Subcutaneous abdominal adipose tissue (tissue), 5 donors: ENCODE data around the gene HVCN1.
"Not testable (repeated sequence)": the region's sequence is repeated elsewhere in the genome, so short reads cannot be mapped to it uniquely, and the experiment has no call there.

ENCODE experiments used
- H3K27ac ChIP-seq: one replicate; pipeline ENCODE4 v1.7.0; 2013; ENCODE audit warnings: low read depth, mild to moderate bottlenecking, inconsistent platforms, low read length, moderate library complexity
- H3K27me3 ChIP-seq, 5 donors: one replicate each; pipeline ENCODE4 v1.7.0; 2013; ENCODE audit warnings: low read length in 5 of 5, inconsistent platforms in 1 of 5; ENCODE audit not compliant: control insufficient read depth in 5 of 5, insufficient read depth in 4 of 5
- H3K36me3 ChIP-seq, 5 donors: one replicate each; pipeline ENCODE4 v1.7.0; 2013; ENCODE audit warnings: low read length in 5 of 5; ENCODE audit not compliant: control insufficient read depth in 5 of 5, insufficient read depth in 5 of 5
- H3K4me1 ChIP-seq, 5 donors: one replicate each; pipeline ENCODE4 v1.7.0; 2013; ENCODE audit warnings: low read length in 5 of 5, mild to moderate bottlenecking in 3 of 5, moderate library complexity in 1 of 5; ENCODE audit not compliant: control insufficient read depth in 5 of 5, insufficient read depth in 5 of 5
- H3K4me3 ChIP-seq, 5 donors: one replicate each; pipeline ENCODE4 v1.7.0; 2013; ENCODE audit warnings: low read length in 5 of 5, low read depth in 1 of 5
- H3K9ac ChIP-seq, 5 donors: one replicate each; pipeline ENCODE4 v1.7.0; 2013; ENCODE audit warnings: low read length in 5 of 5, mild to moderate bottlenecking in 4 of 5, moderate library complexity in 3 of 5
- H3K9me3 ChIP-seq, 5 donors: one replicate each; pipeline ENCODE4 v1.7.0; 2013; ENCODE audit warnings: low read length in 5 of 5; ENCODE audit not compliant: control insufficient read depth in 5 of 5
- donor health status: healthy.
- donor health status: healthy.
- donor health status: healthy.
- donor health status: healthy.
- donor health status: healthy.

The HVCN1 gene

DNA sequence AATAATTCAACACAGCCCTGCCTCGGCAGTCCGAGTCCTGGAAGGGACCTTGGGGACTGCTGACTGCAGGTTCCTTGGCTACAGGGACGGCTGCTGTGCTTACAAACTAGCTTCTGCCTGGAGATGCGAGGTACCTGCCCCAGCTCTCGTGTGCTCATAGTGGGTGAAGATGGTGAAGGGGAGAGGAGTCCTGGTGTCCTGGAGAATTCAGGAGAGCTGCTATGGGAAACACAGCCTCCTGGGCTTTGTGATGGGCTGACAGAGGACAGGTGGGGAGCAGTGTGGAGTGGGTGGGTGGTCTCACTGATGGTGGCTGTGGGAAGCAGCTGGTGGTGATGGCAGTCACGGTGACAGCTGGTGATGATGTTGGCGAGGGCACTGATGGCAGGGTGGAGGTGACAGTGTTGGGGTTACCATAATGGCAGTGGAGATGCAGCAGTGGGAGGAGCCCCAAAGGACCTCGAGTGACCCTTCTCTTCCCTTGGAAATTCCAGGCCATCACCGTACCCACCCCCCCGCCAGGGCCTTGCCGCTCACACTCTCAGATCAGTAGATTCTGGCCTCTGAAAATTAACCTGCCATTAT lies 32.8 kb downstream of the HVCN1 start:
- no peak overlapping the region for H3K27ac ChIP-seq

DNA sequence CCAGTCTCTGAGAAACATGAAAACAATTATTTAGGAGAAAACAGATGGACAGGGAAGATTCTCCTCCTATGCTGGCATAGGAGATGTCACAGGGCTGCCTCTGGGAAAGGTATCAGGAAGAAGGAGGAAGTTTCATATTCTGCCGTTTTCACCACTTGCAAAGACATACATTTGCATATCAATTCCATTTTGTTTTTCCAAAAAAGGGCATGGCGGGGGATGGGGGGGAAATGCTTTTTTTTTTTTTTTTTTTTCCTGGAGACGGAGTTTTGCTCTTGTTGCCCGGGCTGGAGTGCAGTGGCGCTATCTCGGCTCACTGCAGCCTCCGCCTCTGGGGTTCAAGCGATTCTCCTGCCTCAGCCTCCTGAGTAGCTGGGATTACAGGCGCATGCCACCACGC lies 34.7 kb downstream of the HVCN1 start:
- not testable (repeated sequence) for H3K27ac ChIP-seq
- H3K36me3 ChIP-seq, result peaks cover 0 to 50% (median 28%) of the 10 kb centered on the region in 5 donors

More for the DNA sequence above, 32.8 kb downstream of the HVCN1 start:
- Histone ChIP-seq H3K27me3 (no peaks in the 10 kb centered on the region), H3K9ac (no peak overlapping the region), H3K9me3 (no peaks in the 10 kb centered on the region), H3K4me1 (peaks cover 1 to 17% (median 15%) of the 10 kb centered on the region in 5 donors), H3K4me3 (no peak overlapping the region), H3K36me3 (peaks cover 0 to 38% (median 10%) of the 10 kb centered on the region in 5 donors)

DNA sequence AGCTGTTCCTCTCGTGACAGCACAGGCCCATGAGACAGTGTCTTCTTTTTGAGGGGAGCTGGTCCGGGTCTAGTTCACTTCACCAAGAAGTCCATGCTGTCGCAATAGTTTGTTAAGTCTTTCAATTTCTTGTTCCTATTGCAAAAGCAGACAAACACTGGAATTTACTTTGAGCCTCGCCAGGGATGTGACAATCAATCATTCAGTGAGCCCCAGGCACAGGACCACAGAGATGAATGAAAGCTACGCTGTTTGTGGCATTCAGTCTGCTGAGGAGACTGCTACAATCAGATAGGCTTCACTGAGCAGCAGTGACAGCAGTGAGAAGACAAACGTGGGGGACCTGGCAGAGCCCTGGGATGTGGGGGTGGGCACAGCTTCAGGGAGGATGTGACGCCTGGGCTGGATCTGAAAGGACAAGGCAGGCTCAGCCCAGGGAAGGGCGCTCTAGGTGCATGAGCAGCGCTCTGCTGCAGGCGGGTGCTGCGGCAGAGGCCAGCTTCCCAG lies 39.5 kb downstream of the HVCN1 start:
- Histone ChIP-seq H3K4me3 (no peak overlapping the region), H3K27ac (no peak overlapping the region), H3K4me1 (peaks cover 0 to 7% (median 4%) of the 10 kb centered on the region in 5 donors), H3K36me3 (peaks cover 3 to 54% (median 46%) of the 10 kb centered on the region in 5 donors), H3K27me3 (no peaks in the 10 kb centered on the region), H3K9ac (no peak overlapping the region), H3K9me3 (no peaks in the 10 kb centered on the region)

More for the DNA sequence above, 34.7 kb downstream of the HVCN1 start:
- H3K9me3 ChIP-seq, H3K9ac ChIP-seq, H3K4me3 ChIP-seq, H3K27me3 ChIP-seq: not testable (repeated sequence)
- peaks cover 1 to 17% (median 14%) of the 10 kb centered on the region in 5 donors for H3K4me1 ChIP-seq

DNA sequence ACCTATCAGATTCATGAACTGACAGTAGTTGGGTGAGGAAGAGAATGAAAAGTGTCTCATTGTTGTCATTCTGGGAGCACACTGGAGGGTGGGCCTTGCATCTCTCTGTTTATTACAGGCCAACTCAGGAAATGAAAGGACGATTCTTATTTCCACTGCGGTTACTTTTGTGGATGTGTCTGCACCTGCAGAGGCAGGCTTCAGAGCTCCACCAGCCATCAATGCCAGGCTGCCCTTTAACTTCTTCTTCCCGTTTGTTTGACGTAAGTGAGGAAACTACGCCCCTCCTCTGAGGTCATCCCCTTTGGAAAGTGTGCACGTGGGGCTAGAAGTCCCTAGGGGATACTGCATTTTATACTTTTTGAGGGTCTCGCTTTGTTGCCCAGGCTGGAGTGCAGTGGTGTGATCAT lies 41.3 kb downstream of the HVCN1 start:
- Histone ChIP-seq H3K9me3 (no peaks in the 10 kb centered on the region), H3K27me3 (no peaks in the 10 kb centered on the region), H3K4me1 (peaks cover 0 to 4% (median 2%) of the 10 kb centered on the region in 5 donors), H3K4me3 (no peak overlapping the region), H3K9ac (no peak overlapping the region), H3K36me3 (peaks cover 3 to 51% (median 45%) of the 10 kb centered on the region in 5 donors), H3K27ac (no peak overlapping the region)

DNA sequence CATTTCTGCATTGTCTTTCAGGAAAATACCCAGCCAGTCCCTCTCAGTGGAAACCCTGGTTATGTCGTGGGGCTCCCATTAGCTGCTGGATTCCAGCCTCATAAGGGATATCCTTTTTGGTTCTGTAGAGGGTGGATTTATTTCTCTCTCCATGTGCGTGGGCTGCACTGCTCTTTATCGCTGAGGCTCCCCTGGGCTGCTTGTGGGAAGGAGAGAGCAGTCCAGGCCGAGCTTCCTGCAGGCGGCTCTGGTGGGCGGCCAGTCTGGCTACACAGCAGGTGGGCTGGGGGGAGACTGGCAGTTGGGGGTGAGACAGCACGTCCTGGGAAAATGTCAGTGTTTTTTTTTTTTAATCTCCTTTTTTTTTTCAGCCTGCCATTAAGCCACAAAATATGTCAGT lies 47.4 kb downstream of the HVCN1 start:
- Histone ChIP-seq H3K27me3 (no peaks in the 10 kb centered on the region), H3K9ac (no peak overlapping the region), H3K4me3 (no peak overlapping the region), H3K4me1 (no peaks in the 10 kb centered on the region), H3K36me3 (peaks cover 0 to 27% (median 10%) of the 10 kb centered on the region in 5 donors), H3K27ac (no peak overlapping the region), H3K9me3 (no peaks in the 10 kb centered on the region)

DNA sequence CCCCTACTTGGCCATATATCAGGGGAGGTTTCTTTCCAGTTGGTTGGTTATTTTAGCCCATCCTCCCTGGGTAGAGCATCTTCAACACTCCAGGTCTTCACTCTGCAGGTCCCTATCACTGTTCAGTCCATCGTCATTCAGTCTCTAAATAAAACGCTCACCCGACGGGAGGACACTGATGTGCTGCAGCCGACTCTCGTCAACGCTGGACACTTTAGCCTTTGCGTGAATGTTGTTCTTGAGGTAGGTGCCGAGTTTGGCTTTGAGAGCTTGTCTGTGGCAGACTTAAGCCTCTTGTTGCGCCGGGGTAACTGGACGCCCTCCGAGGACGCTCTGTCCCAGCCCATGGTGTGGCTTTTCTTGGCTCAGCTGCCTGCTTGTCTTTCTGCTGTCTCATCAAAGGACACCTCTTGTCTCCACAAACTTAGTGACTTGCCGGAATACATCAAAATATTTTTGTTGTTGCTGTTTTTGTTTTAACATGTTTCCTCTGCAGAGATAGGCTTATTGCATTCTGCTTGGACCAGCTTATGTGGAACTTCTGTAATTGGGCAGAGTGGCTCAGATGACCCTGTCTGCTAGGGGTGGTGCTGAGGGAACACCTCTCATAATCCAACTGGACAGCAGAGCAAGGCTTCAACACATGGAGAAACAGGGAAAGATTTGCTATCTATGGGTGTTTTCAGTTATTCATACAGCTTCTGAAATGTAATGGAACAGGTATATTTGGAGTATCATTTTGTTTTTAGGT lies 48.5 kb downstream of the HVCN1 start:
- Histone ChIP-seq H3K9ac (no peak overlapping the region), H3K4me1 (no peaks in the 10 kb centered on the region), H3K27me3 (no peaks in the 10 kb centered on the region), H3K9me3 (no peaks in the 10 kb centered on the region), H3K27ac (no peak overlapping the region), H3K36me3 (peaks cover 0 to 25% (median 7%) of the 10 kb centered on the region in 5 donors), H3K4me3 (no peak overlapping the region)

DNA sequence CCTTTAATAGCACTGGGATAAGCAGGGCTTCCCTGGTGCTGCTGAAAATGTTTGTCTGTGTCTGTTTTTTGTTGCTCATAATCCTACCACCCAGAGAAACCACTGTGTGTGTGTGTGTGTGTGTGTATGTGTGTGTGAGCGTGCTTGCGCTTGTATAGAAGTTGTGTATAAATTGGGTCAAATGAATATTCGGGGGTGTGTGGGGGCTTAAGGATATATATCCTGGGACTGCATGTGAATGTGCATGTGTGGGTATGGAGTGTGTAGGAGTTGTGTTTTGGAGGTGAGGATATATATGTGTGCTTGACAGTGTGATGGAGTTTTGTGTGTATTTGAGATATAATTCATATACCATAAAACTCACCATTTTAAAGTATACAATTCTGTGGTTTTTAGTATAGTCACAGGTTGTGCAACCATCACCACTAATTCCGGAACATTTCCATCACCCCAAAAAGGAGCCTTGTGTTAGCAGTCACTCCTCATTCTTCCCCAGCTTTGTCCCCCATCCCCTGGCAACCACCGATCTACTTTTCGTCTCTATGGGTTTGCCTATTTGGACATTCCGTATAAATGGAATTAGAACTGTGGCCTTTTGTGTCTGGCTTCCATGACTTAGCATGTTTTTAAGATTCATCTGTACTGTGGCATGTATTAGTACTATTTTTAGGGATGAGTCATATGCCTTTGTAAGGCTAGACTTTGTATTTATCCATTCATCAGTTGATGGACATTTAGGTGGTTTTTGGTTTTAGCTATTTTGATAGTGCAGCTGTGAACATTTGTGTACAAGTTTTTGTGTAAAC lies 49.4 kb downstream of the HVCN1 start:
- Histone ChIP-seq H3K9ac (no peak overlapping the region), H3K4me3 (no peak overlapping the region), H3K27me3 (no peaks in the 10 kb centered on the region), H3K4me1 (no peaks in the 10 kb centered on the region), H3K9me3 (no peaks in the 10 kb centered on the region), H3K36me3 (peaks cover 0 to 21% (median 2%) of the 10 kb centered on the region in 5 donors), H3K27ac (no peak overlapping the region)

DNA sequence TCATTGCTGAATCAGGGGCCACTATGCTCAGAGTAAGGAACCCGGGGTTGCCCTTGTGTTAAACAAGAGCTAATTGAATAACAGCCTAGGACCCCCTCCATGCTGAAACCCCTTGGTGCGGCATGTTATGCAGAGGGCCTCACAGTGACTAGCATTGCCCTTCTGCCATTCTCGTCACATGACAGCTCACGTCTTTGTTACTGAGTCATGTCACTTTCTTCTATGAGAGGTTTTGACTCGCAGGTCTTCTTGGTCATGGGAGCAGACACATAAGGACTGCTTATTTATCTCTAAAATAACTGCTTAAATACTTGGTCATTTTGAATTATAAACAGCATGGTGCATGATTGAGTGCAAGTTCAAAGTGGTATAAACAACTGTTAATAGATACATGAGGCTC lies 50.1 kb downstream of the HVCN1 start:
- no peaks in the 10 kb centered on the region for H3K4me1 ChIP-seq
- H3K9me3 ChIP-seq, result no peaks in the 10 kb centered on the region
- H3K4me3 ChIP-seq, result no peak overlapping the region
- H3K36me3 ChIP-seq, result peaks cover 0 to 21% (median 2%) of the 10 kb centered on the region in 5 donors
- no peak overlapping the region for H3K27ac ChIP-seq
- no peaks in the 10 kb centered on the region for H3K27me3 ChIP-seq
- no peak overlapping the region for H3K9ac ChIP-seq

DNA sequence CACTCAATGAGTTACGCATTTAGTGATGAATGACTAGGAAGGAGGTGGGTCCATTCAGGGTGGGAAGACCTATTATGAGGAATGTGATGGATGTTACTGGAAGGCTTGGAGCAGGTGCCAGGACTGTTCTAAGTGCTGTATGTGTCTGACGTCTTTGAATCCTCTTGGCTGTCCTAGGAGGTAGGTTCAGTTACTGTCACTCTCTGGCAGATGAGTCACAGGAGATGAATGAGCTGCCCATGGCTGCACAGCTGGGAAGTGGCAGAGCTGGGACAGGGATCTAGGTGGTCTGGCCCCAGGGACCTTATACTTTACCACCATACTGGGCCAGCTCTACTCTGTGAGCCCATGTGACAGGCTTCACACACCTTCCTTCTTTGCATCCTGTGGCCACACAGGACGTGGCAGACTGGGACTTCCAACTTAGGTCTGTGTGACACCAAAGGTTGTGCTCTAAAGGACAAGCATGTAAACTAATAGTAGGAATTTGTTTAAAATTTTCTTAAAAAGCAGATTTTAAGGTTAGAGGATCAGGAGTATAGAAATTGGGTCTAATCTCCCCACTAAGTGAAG lies 51.0 kb downstream of the HVCN1 start:
- H3K36me3 ChIP-seq, result peaks cover 0 to 22% (median 3%) of the 10 kb centered on the region in 5 donors
- no peak overlapping the region for H3K4me3 ChIP-seq
- H3K4me1 ChIP-seq, result no peaks in the 10 kb centered on the region
- no peak overlapping the region for H3K9ac ChIP-seq
- H3K27ac ChIP-seq, result no peak overlapping the region
- H3K9me3 ChIP-seq, result no peaks in the 10 kb centered on the region
- no peaks in the 10 kb centered on the region for H3K27me3 ChIP-seq
